ENCODE results near the gene SIM2. TPM values are rescaled to one million over a fixed set of nuclear protein-coding genes. Genes with fewer than 3 reads are reported as not detected.

Gene SIM2
- total RNA-seq, 2 experiments from 2014 or later, result not detected

DNA sequence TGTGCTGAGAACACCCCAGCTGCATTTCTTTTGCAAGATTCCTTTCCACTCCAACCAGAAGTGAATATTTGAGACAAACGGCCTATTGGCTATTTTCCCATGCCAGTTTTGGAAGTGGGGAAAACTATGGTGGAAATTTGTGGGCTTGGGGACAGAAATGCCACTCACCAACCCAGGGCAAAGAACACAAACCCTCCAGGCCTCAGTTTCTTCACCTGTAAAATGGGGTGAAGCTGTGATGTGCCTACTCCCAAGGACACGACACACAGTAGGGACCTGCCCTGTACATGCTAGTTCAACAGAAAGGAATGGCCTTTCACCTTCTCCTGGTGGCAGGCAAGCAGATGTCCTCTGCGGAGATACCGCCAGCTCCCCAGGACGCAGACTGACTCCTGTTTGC is 46.5 kb downstream of the SIM2 start:
- Mint-ChIP-seq H3K4me3 (no peak overlapping the region), H3K27me3 (peaks cover 53% of the 10 kb centered on the region), H3K36me3 (peaks cover 8% of the 10 kb centered on the region), H3K4me1 (peaks cover 6% of the 10 kb centered on the region), H3K9me3 (no peaks in the 10 kb centered on the region), H3K27ac (no peak overlapping the region)
- no peak for DNase-seq

DNA sequence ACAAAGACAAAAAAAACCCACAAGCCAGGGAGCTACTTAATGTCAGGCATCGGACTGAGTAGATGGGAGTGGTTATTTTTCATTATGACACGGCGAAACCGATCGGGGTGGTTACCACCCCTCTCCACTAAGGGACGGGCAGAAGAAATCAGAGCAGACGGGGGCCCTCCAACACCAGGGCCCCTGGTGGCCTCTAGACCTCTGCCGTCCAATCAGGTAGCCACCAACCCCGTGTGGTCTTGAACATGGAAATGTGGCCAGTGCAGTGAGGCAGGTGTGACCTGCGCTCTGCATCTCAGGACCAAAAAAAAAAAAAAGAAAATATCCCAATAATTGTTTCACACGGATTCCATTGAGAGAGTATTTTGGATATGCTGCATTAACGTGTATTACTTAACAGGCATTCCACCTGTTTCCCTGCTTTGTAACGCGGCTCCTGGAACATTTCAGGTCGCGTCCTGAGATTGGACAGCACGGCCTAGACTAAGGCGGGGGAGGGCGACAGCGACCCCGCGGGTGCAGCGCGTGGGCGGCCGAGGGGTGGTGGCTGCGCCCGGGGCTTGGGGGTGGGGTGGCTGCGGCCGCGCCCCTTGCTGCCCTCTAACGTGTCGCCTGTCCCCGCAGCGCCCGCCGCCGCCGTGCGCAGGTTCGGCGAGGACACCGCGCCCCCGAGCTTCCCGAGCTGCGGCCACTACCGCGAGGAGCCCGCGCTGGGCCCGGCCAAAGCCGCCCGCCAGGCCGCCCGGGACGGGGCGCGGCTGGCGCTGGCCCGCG is 48.3 kb downstream of the SIM2 start:
- Mint-ChIP-seq H3K4me3 (peak overlapping the region; percentile 55), H3K9me3 (no peaks in the 10 kb centered on the region), H3K27me3 (peaks cover 56% of the 10 kb centered on the region), H3K36me3 (peaks cover 14% of the 10 kb centered on the region), H3K4me1 (peaks cover 6% of the 10 kb centered on the region), H3K27ac (no peak overlapping the region)
- no peak for DNase-seq

- H3K4me1 Mint-ChIP-seq, result peaks cover 6% of the 10 kb centered on the region
- no peaks in the 10 kb centered on the region for H3K9me3 Mint-ChIP-seq
- H3K36me3 Mint-ChIP-seq, result peaks cover 17% of the 10 kb centered on the region
- peak overlapping the region; percentile 48 for H3K4me3 Mint-ChIP-seq
- H3K27ac Mint-ChIP-seq, result no peak overlapping the region
- peak; percentile 73 for DNase-seq
- peaks cover 56% of the 10 kb centered on the region for H3K27me3 Mint-ChIP-seq
Measured at GRCh38 chr21:36747815-36748383, 49.0 kb downstream of the SIM2 start.

DNA sequence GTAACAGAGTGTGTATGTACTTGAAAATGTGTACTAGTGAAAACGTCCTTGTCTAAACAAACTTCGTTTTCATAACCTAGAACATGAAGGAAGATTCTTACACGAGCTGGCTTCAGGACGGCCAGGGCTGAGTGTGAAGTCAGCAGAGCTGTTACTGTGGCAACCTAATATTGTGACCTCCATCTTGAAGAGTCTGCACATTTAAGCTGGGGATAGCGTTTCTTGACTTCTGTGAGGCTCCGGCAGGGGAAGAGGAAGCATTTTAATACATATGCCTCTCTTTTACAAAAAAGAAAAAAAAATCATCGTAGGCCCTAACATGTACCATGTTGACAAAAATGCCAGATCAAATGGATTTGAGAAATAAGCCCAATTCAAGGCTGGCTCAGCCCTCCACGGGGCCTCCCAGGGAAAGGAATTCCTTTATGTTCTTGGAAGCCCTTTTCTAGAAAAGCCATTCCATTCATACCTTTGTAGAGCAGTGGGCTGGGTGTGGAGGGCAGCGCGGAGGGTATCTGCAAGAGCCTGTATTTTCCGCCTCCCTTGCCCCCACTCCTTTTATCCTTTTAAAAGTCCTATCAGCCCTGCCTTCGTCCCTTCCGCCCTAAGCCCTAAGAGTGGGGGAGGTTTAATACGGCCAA is 51.1 kb downstream of the SIM2 start:
- H3K27me3 Mint-ChIP-seq, result peaks cover 44% of the 10 kb centered on the region
- H3K36me3 Mint-ChIP-seq, result peaks cover 24% of the 10 kb centered on the region
- no peak for DNase-seq
- H3K9me3 Mint-ChIP-seq, result no peaks in the 10 kb centered on the region
- H3K4me3 Mint-ChIP-seq, result no peak overlapping the region
- H3K4me1 Mint-ChIP-seq, result peaks cover 6% of the 10 kb centered on the region
- no peak overlapping the region for H3K27ac Mint-ChIP-seq

DNA sequence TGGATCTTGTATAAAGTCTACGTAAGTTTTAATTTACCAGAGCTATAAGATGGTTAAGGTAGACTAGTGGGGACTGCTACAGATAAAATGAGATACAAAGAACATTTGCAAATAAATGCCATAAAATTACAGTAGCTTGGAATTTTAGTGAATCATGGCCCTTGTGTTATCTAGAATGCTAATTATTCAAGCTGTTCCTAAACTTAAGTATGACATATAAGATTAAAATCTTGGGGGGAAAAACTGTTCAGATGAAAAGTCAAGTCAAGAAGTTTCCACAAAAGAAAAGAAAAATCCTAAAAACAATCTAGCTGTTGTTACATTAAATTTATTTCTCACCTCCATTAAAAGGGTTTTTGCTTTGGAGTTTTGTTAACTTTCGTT is 51.7 kb downstream of the SIM2 start:
- H3K27ac Mint-ChIP-seq, result no peak overlapping the region
- DNase-seq, result no peak
- H3K27me3 Mint-ChIP-seq, result peaks cover 40% of the 10 kb centered on the region
- H3K4me3 Mint-ChIP-seq, result no peak overlapping the region
- no peaks in the 10 kb centered on the region for H3K9me3 Mint-ChIP-seq
- H3K36me3 Mint-ChIP-seq, result peaks cover 24% of the 10 kb centered on the region
- H3K4me1 Mint-ChIP-seq, result peaks cover 6% of the 10 kb centered on the region

DNA sequence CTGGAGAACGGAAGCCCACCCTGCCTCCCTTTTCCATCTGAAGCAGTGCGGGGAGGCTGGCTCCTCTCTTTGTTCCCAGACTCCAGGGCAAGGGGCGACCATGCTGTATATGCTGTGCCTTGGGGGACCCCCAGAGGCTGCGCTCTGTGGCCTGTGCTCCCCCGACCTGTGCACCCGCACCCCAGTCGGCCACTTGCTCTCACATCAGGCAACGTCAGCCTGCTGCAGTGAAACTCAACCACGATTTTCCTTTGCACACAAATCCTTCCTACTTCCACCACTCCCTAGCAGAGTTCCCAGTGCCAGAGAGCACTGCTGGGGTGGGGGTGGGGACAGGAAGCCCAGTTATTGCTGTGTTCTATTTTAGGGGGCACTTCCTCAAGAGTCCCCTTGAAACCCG is 52.5 kb downstream of the SIM2 start:
- Mint-ChIP-seq H3K36me3 (peaks cover 24% of the 10 kb centered on the region), H3K27ac (no peak overlapping the region), H3K4me1 (peaks cover 6% of the 10 kb centered on the region), H3K4me3 (no peak overlapping the region), H3K27me3 (peaks cover 33% of the 10 kb centered on the region), H3K9me3 (no peaks in the 10 kb centered on the region)
- DNase-seq, result no peak

DNA sequence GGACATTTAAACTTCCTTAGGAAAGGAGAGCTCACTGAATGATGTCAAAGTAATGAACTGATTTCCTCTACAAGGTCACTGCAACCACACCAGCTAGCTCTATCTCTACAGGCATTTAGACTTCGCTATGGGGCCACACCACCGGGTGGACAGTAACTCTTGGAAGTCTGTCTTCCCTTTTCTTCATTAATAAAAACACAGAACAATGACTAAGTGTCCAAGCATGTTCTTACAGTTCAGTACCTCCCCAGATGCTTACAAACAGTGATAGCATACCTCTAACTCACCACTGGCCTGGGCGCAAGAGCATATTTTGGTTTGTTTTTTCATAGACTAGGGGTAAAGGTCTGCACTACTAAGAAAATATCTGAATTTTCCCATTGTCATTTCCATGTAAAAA is 54.6 kb downstream of the SIM2 start:
- Mint-ChIP-seq H3K36me3 (peaks cover 23% of the 10 kb centered on the region), H3K27ac (no peak overlapping the region), H3K9me3 (no peaks in the 10 kb centered on the region), H3K4me3 (no peak overlapping the region), H3K4me1 (no peaks in the 10 kb centered on the region), H3K27me3 (peaks cover 19% of the 10 kb centered on the region)
- no peak for DNase-seq

DNA sequence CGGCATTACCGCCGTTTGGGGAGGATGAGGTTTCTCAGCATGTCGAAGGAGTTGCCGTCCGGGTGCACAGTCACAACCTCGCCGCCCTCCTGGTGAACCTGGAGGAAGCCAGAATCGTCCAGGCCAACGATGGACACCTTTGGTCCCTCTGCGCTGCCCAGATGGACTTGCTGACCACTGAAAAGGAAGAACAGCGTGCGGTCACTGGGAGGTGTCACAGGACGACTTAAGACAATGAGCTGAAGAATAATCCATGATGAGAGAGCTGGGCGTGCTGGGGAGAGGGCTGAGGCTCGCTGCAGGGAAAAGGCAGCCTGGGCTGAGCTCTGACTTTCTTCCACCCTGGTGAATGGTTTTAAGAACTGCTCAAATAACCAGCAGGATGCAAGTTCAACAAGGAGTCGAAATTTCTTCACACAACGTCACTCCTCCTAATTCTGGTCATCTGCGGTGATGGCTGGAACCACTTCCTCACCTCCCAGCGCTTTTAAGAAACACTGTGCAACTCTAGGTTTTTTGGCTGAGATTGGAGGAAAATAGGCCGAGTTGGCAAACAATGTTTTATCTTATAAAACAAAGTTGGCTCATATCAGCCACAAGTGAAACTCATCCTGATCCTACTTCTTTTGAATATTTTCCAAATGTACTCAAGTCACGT is 55.5 kb downstream of the SIM2 start:
- peaks cover 12% of the 10 kb centered on the region for H3K27me3 Mint-ChIP-seq
- H3K4me3 Mint-ChIP-seq, result no peak overlapping the region
- peaks cover 23% of the 10 kb centered on the region for H3K36me3 Mint-ChIP-seq
- no peaks in the 10 kb centered on the region for H3K4me1 Mint-ChIP-seq
- H3K27ac Mint-ChIP-seq, result no peak overlapping the region
- H3K9me3 Mint-ChIP-seq, result no peaks in the 10 kb centered on the region
- DNase-seq, result no peak

- H3K9me3 Mint-ChIP-seq, result no peaks in the 10 kb centered on the region
Measured at GRCh38 chr21:36756527-36756926, 57.6 kb downstream of the SIM2 start.

DNA sequence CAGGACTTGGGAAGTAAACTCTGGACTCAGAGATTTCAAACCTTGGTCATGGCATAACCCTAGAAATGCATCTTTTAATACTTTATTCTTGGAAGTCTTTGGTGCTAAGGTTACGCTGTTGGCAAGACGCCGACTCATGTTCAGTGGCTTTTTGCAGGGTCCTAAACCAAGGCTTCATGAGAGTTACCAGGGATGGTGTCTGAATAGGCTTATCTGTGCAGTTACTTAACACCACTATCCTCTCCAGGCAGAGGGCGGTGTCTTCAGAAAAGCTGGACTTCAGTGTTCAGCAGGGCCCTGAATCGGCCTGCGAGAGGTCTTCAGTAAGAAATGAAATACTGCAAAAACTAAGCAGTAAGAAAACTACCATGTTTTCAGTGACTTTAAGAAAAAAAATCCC is 58.3 kb downstream of the SIM2 start:
- no peak overlapping the region for H3K27ac Mint-ChIP-seq
- H3K27me3 Mint-ChIP-seq, result no peaks in the 10 kb centered on the region
- no peak for DNase-seq
- no peak overlapping the region for H3K4me3 Mint-ChIP-seq
- H3K9me3 Mint-ChIP-seq, result no peaks in the 10 kb centered on the region
- H3K36me3 Mint-ChIP-seq, result peaks cover 11% of the 10 kb centered on the region
- peaks cover 2% of the 10 kb centered on the region for H3K4me1 Mint-ChIP-seq

More at GRCh38 chr21:36756527-36756926, 57.6 kb downstream of the SIM2 start:
- Mint-ChIP-seq H3K4me3 (no peak overlapping the region), H3K4me1 (no peaks in the 10 kb centered on the region), H3K36me3 (peaks cover 13% of the 10 kb centered on the region), H3K27me3 (no peaks in the 10 kb centered on the region), H3K27ac (no peak overlapping the region)
- DNase-seq, result no peak

DNA sequence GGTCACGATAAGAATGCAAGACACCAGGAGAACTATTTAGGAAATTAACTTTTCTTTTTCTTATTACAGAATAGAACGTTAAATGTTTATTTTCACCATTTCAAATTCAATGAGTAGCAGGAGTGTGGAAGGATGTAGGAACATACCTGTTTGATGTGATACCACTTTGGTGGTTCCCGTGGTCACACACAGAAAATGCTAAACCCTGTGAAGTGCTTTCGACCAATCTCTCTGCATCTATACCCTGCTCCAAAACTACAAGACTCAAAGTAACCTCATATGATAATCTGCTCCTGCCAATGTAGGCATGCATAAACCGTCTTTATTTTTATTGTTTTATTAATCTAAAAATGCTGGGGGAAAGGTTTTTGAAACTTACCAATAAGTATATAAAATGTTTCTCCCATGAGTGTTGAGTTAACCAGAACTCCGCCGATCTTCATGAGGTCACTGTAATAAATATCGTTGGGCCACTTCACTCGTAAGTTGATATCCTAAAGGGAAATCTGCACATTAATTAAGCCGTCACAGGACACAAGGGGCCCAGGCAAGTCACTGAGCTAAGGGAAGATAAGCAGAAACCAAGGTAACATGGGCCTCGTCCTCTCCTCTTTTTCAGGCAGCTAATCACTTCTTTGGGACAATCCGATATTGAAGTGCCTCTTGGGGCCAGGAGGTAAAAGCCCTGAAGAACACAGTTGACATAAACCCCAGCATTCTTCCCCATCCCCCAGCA is 60.6 kb downstream of the SIM2 start:
- peaks cover 2% of the 10 kb centered on the region for H3K4me1 Mint-ChIP-seq
- DNase-seq, result no peak
- H3K9me3 Mint-ChIP-seq, result no peaks in the 10 kb centered on the region
- no peak overlapping the region for H3K4me3 Mint-ChIP-seq
- H3K36me3 Mint-ChIP-seq, result peaks cover 1% of the 10 kb centered on the region
- no peak overlapping the region for H3K27ac Mint-ChIP-seq
- H3K27me3 Mint-ChIP-seq, result no peaks in the 10 kb centered on the region

DNA sequence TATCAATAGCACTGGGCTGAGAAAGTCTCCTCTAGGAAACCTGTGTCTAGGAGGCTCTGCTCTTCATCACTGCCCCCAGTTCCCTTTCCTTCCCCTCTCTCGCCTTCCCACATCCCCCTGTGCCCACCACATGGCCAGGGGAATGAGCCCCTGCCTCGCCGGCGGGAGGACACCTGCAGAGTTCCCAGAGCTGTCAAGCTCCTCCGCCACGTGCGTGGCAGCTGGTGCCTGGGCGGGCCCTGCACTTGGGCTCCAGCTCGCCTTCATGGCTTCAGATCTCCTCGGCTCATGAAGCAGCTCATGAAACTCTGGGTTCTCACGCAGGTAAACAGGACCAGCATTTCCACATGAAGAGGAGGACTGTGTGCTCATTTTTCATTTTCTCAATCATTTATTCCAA is 62.8 kb downstream of the SIM2 start:
- Mint-ChIP-seq H3K9me3 (no peaks in the 10 kb centered on the region), H3K27me3 (no peaks in the 10 kb centered on the region), H3K4me1 (peaks cover 2% of the 10 kb centered on the region), H3K27ac (no peak overlapping the region), H3K36me3 (peaks cover 1% of the 10 kb centered on the region), H3K4me3 (no peak overlapping the region)
- DNase-seq, result no peak

GRCh38 chr21:36762642-36763041 is 63.7 kb downstream of the SIM2 start:
- Mint-ChIP-seq H3K36me3 (peaks cover 1% of the 10 kb centered on the region), H3K4me1 (peaks cover 2% of the 10 kb centered on the region), H3K4me3 (no peak overlapping the region), H3K27me3 (no peaks in the 10 kb centered on the region), H3K27ac (no peak overlapping the region), H3K9me3 (no peaks in the 10 kb centered on the region)
- DNase-seq, result no peak

DNA sequence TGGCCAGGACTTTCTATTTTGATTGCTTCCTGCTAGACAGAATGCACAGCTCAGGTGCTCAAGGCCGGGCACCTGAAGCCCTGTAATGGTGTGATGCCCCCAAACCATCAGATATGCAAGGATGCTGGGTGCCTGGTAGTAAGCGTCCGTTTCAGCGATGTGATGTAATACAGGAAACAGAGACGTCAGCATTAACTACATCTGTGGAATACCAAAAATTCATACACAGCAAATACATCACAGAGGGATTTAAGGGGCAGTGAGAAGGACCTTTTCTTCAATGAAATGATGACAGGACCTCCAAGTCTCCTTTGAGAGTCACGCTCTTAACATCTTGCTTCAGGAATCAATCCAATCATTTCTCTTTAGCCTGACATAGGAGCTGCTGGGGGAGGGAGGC is 64.4 kb downstream of the SIM2 start:
- H3K36me3 Mint-ChIP-seq, result peaks cover 1% of the 10 kb centered on the region
- H3K27ac Mint-ChIP-seq, result no peak overlapping the region
- H3K4me3 Mint-ChIP-seq, result no peak overlapping the region
- H3K9me3 Mint-ChIP-seq, result no peaks in the 10 kb centered on the region
- H3K4me1 Mint-ChIP-seq, result peaks cover 2% of the 10 kb centered on the region
- no peaks in the 10 kb centered on the region for H3K27me3 Mint-ChIP-seq
- no peak for DNase-seq

- H3K27ac Mint-ChIP-seq, result no peak overlapping the region
- no peak for DNase-seq
- H3K4me3 Mint-ChIP-seq, result no peak overlapping the region
- H3K4me1 Mint-ChIP-seq, result peaks cover 2% of the 10 kb centered on the region
- H3K36me3 Mint-ChIP-seq, result peaks cover 1% of the 10 kb centered on the region
- no peaks in the 10 kb centered on the region for H3K27me3 Mint-ChIP-seq
- H3K9me3 Mint-ChIP-seq, result no peaks in the 10 kb centered on the region
Measured at GRCh38 chr21:36765229-36765628, 66.3 kb downstream of the SIM2 start.

Data from activated naive CD8-positive, alpha-beta T cell treated with anti-CD3 and anti-CD28 coated beads for 36 hours (primary cell).